Inflammatory macrophage treated with lipopolysaccharide for 4 hours (primary cell): ENCODE data around the gene YY2.
A peak's percentile ranks its signal among the peaks of the same experiment; 100 is the strongest.

ENCODE experiments used
- DNase-seq: peaks from one replicate; pipeline ENCODE4 v3.0.0-alpha.2; 2020

YY2 gene

GRCh38 chrX:21881881-21882574 lies 26.2 kb downstream of the YY2 start:
- DNase-seq, result no peak

GRCh38 chrX:21883258-21883657 lies 27.5 kb downstream of the YY2 start:
- DNase-seq, result peak; percentile 28

DNA sequence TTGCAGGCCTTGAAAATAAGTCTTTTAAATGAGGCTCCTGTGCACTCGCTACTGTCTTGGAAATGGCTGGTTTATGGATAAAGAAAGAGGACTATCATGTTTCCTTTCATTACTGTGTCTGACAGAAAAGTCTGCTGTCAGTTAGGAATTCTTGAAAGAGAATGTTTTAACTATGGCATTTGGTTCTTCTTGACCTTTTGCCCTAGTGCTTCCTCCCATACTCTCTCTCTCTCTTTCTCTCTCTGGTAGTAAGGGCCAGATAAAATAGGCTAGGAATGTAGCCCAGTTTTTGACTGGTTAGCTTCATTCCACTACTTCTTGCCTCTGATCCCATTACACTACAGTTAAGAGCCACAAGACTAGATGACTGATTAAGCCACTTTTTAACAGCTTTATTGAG lies 29.8 kb downstream of the YY2 start:
- DNase-seq, result no peak

DNA sequence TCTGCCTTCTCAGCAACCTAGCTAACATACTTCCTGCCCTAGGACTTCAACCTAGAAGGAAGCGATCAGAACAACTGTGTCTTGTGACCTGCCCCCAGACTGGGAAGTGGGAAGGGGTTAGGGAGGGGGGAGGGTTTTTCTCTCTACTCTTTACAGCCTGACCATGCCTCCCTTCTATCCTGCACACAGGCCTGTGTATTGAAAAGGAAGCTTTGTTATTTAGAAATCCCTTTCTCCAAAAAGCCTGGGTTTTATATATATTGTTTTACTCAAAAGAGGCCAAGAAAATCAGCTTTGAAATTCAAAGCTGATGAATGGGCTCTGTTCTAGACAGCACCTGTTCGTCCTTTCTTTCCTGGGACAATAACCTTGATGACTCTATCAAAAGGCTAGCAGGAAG lies 49.5 kb downstream of the YY2 start:
- DNase-seq, result no peak

- DNase-seq, result no peak
These were observed 50.2 kb downstream of the YY2 start for GRCh38 chrX:21905953-21906352.

GRCh38 chrX:21907260-21907659 lies 51.5 kb downstream of the YY2 start:
- no peak for DNase-seq
